ENCODE data around the gene ZNF177.

Gene ZNF177

GRCh38 chr19:9407827-9408226 lies 45.0 kb downstream of the ZNF177 start:
- TF ChIP-seq MAX (IDR thresholded peaks at IDR 0.05; ENCODE audit: low read depth, low read length) (peak; percentile 86), MYC (IDR thresholded peaks at IDR 0.05; ENCODE audit: low read depth, low read length) (no peak)
- peak; percentile 40 for DNase-seq (ENCODE audit: low read depth)
- no peak overlapping the region for H3K4me3 ChIP-seq (ENCODE audit: low read depth, low read length)

- DNase-seq (ENCODE audit: low read depth): no peak
- no peak overlapping the region for H3K4me3 ChIP-seq (ENCODE audit: low read depth, low read length)
- TF ChIP-seq CTCF (IDR thresholded peaks at IDR 0.05; ENCODE audit: low read depth, low read length): no peak
- no peak for TF ChIP-seq MAX (IDR thresholded peaks at IDR 0.05; ENCODE audit: low read depth, low read length)
- TF ChIP-seq POLR2A (IDR thresholded peaks at IDR 0.05; ENCODE audit: extremely low read depth, insufficient read length): no peak
Measured at GRCh38 chr19:9413240-9413954, 50.6 kb downstream of the ZNF177 start.

GRCh38 chr19:9427941-9428340 lies 65.1 kb downstream of the ZNF177 start:
- DNase-seq (ENCODE audit: low read depth): no peak
- TF ChIP-seq MYC (IDR thresholded peaks at IDR 0.05; ENCODE audit: low read depth, low read length) (no peak), MAX (IDR thresholded peaks at IDR 0.05; ENCODE audit: low read depth, low read length) (no peak), POLR2A (IDR thresholded peaks at IDR 0.05; ENCODE audit: extremely low read depth, insufficient read length) (no peak), CTCF (IDR thresholded peaks at IDR 0.05; ENCODE audit: low read depth, low read length) (no peak)
- no peak overlapping the region for H3K4me3 ChIP-seq (ENCODE audit: low read depth, low read length)

GRCh38 chr19:9430444-9430843 lies 67.6 kb downstream of the ZNF177 start:
- no peak for DNase-seq (ENCODE audit: low read depth)
- TF ChIP-seq MAX (IDR thresholded peaks at IDR 0.05; ENCODE audit: low read depth, low read length) (no peak), MYC (IDR thresholded peaks at IDR 0.05; ENCODE audit: low read depth, low read length) (no peak), POLR2A (IDR thresholded peaks at IDR 0.05; ENCODE audit: extremely low read depth, insufficient read length) (no peak), CTCF (IDR thresholded peaks at IDR 0.05; ENCODE audit: low read depth, low read length) (no peak)
- H3K4me3 ChIP-seq (ENCODE audit: low read depth, low read length): no peak overlapping the region

- H3K4me3 ChIP-seq (ENCODE audit: low read depth, low read length): no peak overlapping the region
- peak; percentile 89 for DNase-seq (ENCODE audit: low read depth)
Measured at GRCh38 chr19:9431475-9431874, 68.7 kb downstream of the ZNF177 start.

More at GRCh38 chr19:9431475-9431874, 68.7 kb downstream of the ZNF177 start:
- 0 out of 2 replicates have a peak, but pooled peaks have one; percentile 29 for TF ChIP-seq MAX (IDR thresholded peaks at IDR 0.05; ENCODE audit: low read depth, low read length)
- no peak for TF ChIP-seq MYC (IDR thresholded peaks at IDR 0.05; ENCODE audit: low read depth, low read length)
- no peak for TF ChIP-seq POLR2A (IDR thresholded peaks at IDR 0.05; ENCODE audit: extremely low read depth, insufficient read length)
- TF ChIP-seq CTCF (IDR thresholded peaks at IDR 0.05; ENCODE audit: low read depth, low read length): peak; percentile 100
